Hepatocyte (in vitro differentiated cells): Measurements from ENCODE around the gene APOE. TPM values are rescaled to one million over a fixed set of nuclear protein-coding genes. Genes with fewer than 3 reads are reported as not detected.
"Not testable (repeated sequence)": the region's sequence is repeated elsewhere in the genome, so short reads cannot be mapped to it uniquely, and the experiment has no call there.

ENCODE experiments used
- DNase-seq: peaks from one replicate; pipeline ENCODE4 v3.0.0-alpha.2; 2016; ENCODE audit warnings: low spot score
- H2AFZ ChIP-seq: fragments of 200-600 bp; sonication (generic); 2 replicates; pipeline ENCODE4 v1.6.0; 2016; ENCODE audit warnings: antibody characterized with exemption, mild to moderate bottlenecking
- H3K27ac ChIP-seq: fragments of 200-600 bp; sonication (generic); 2 replicates; pipeline ENCODE4 v1.5.1; 2016; ENCODE audit warnings: mild to moderate bottlenecking
- H3K27me3 ChIP-seq: fragments of 200-600 bp; sonication (generic); 2 replicates; pipeline ENCODE4 v1.6.1; 2016
- H3K36me3 ChIP-seq: fragments of 200-600 bp; sonication (generic); replicated peaks from 2 replicates; pipeline ENCODE4 v1.5.1; 2016; ENCODE audit warnings: low read depth; ENCODE audit not compliant: insufficient read depth
- H3K4me1 ChIP-seq: fragments of 200-600 bp; sonication (generic); 2 replicates; pipeline ENCODE4 v1.5.1; 2016; ENCODE audit warnings: mild to moderate bottlenecking, moderate library complexity; ENCODE audit not compliant: insufficient read depth
- H3K4me2 ChIP-seq: fragments of 200-600 bp; sonication (generic); 2 replicates; pipeline ENCODE4 v1.6.0; 2016
- H3K4me3 ChIP-seq: fragments of 200-600 bp; sonication (generic); 2 replicates; pipeline ENCODE4 v1.5.1; 2016; ENCODE audit warnings: mild to moderate bottlenecking
- H3K79me2 ChIP-seq: fragments of 200-600 bp; sonication (generic); 2 replicates; pipeline ENCODE4 v1.6.0; 2017; ENCODE audit warnings: mild to moderate bottlenecking
- H3K9me2 ChIP-seq: fragments of 200-600 bp; sonication (generic); replicated peaks from 2 replicates; pipeline ENCODE4 v1.6.0; 2017; ENCODE audit warnings: mild to moderate bottlenecking; ENCODE audit not compliant: insufficient read depth
- H3K9me3 ChIP-seq: fragments of 200-600 bp; sonication (generic); 2 replicates; pipeline ENCODE4 v1.5.1; 2016; ENCODE audit warnings: low read depth, mild to moderate bottlenecking
- H4K20me1 ChIP-seq: fragments of 200-600 bp; sonication (generic); 2 replicates; pipeline ENCODE4 v1.6.0; 2016; ENCODE audit warnings: mild to moderate bottlenecking; ENCODE audit not compliant: insufficient read depth, poor library complexity, severe bottlenecking
- CTCF ChIP-seq: fragments of 200-600 bp; sonication (generic); IDR thresholded peaks from 2 replicates; pipeline ENCODE4 v1.5.1; 2016; ENCODE audit warnings: antibody characterized with exemption, mild to moderate bottlenecking; ENCODE audit not compliant: poor library complexity
- EZH2 ChIP-seq: fragments of 200-600 bp; sonication (generic); IDR thresholded peaks from 2 replicates; pipeline ENCODE4 v1.6.1; 2016; ENCODE audit warnings: antibody characterized with exemption, mild to moderate bottlenecking, borderline replicate concordance
- EZH2phosphoT487 ChIP-seq: fragments of 200-600 bp; sonication (generic); IDR thresholded peaks from one replicate; pipeline ENCODE4 v1.6.1; 2018; ENCODE audit warnings: antibody characterized with exemption, mild to moderate bottlenecking, low read depth, moderate library complexity; ENCODE audit not compliant: unreplicated experiment, severe bottlenecking
- WGBS: methylation state at CpG from one replicate; pipeline ENCODE4 v1.1.6; 2016; ENCODE audit warnings: low lambda C conversion rate; ENCODE audit errors: missing lambda C conversion rate; 5-methylcytosine and 5-hydroxymethylcytosine counted together
- polyA plus RNA-seq: library from polyadenylated mRNA; unstranded; fragments of >200 nt; fragmentation: Nextera tagmentation; extraction: Ambion mirVana; gene quantifications from 2 replicates; pipeline ENCODE4 v1.2.1, GENCODE V29; 2016
- total RNA-seq: library from RNA; depleted of rRNA; stranded (reverse); fragments of >200 nt; gene quantifications from 2 replicates; pipeline ENCODE4 v1.2.3, GENCODE V29; 2014

Gene APOE
- total and polyA plus RNA-seq, 2 experiments from 2014 or later = 3,946 to 4,019 TPM

GRCh38 chr19:44882063-44882462, 23.5 kb upstream of the APOE start:
- Histone ChIP-seq H2AFZ (no peak overlapping the region), H3K27ac (no peak overlapping the region), H3K9me3 (no peaks in the 10 kb centered on the region), H4K20me1 (no peaks in the 10 kb centered on the region), H3K4me1 (no peaks in the 10 kb centered on the region), H3K4me2 (no peak overlapping the region), H3K36me3 (no peaks in the 10 kb centered on the region), H3K79me2 (no peaks in the 10 kb centered on the region), H3K27me3 (no peaks in the 10 kb centered on the region), H3K9me2 (no peaks in the 10 kb centered on the region), H3K4me3 (no peak overlapping the region)
- DNase-seq = no peak
- 94% methylated on average over 15 of the region's 15 CpGs for WGBS
- TF ChIP-seq EZH2phosphoT487 (no peak), EZH2 (no peak), CTCF (no peak)

- H3K4me3 ChIP-seq, H3K9me3 ChIP-seq, H3K9me2 ChIP-seq, H3K36me3 ChIP-seq, H3K4me2 ChIP-seq, H3K27me3 ChIP-seq, DNase-seq, H4K20me1 ChIP-seq, H3K27ac ChIP-seq, H2AFZ ChIP-seq, H3K79me2 ChIP-seq, H3K4me1 ChIP-seq: not testable (repeated sequence)
- WGBS = 93% methylated on average over 19 of the region's 19 CpGs
Measured at GRCh38 chr19:44882619-44883397, 22.8 kb upstream of the APOE start.

- H3K4me2 ChIP-seq = no peak overlapping the region
- H3K27ac ChIP-seq = no peak overlapping the region
- H3K9me3 ChIP-seq = no peaks in the 10 kb centered on the region
- 88% methylated on average over 5 of the region's 5 CpGs for WGBS
- no peaks in the 10 kb centered on the region for H3K27me3 ChIP-seq
- no peak for TF ChIP-seq CTCF
- TF ChIP-seq EZH2 = no peak
- TF ChIP-seq EZH2phosphoT487 = no peak
- H3K36me3 ChIP-seq = no peaks in the 10 kb centered on the region
- H2AFZ ChIP-seq = no peak overlapping the region
- H3K9me2 ChIP-seq = no peaks in the 10 kb centered on the region
- no peak overlapping the region for H3K4me3 ChIP-seq
- H3K79me2 ChIP-seq = no peaks in the 10 kb centered on the region
- no peaks in the 10 kb centered on the region for H4K20me1 ChIP-seq
- H3K4me1 ChIP-seq = no peaks in the 10 kb centered on the region
- no peak for DNase-seq
Measured at GRCh38 chr19:44883922-44884321, 21.7 kb upstream of the APOE start.

- Histone ChIP-seq H3K27ac (no peak overlapping the region), H3K4me2 (no peak overlapping the region), H3K36me3 (no peaks in the 10 kb centered on the region), H3K9me3 (no peaks in the 10 kb centered on the region), H3K27me3 (no peaks in the 10 kb centered on the region), H3K4me1 (peaks cover under 1% of the 10 kb centered on the region), H2AFZ (no peak overlapping the region), H4K20me1 (no peaks in the 10 kb centered on the region), H3K9me2 (no peaks in the 10 kb centered on the region), H3K79me2 (no peaks in the 10 kb centered on the region), H3K4me3 (no peak overlapping the region)
- WGBS = 91% methylated on average over 4 of the region's 4 CpGs
- no peak for DNase-seq
- TF ChIP-seq EZH2phosphoT487 (no peak), EZH2 (no peak), CTCF (no peak)
Measured at GRCh38 chr19:44884566-44884965, 21.0 kb upstream of the APOE start.
